IMR-90 (cell line): Measurements from ENCODE around the gene TMUB1. TPM values are rescaled to one million over a fixed set of nuclear protein-coding genes. Genes with fewer than 3 reads are reported as not detected.
A peak's percentile ranks its signal among the peaks of the same experiment; 100 is the strongest.

Experiments used
- ATAC-seq: fragments of 200-7000 bp; cut with Tn5 transposase; 2 replicates; pipeline ENCODE4 v1.9.1; 2020; ENCODE audit warnings: low read depth, mild to moderate bottlenecking, moderate library complexity
- BruUV-seq: library from RNA; stranded (reverse); fragments of 400-500 nt; replicated peaks from 2 replicates; lab custom pipeline; 2021; lab: Mats Ljungman, UMichigan
- CTCF ChIA-PET: fragments of 300-600 bp; formaldehyde crosslinking; extraction: SDS; loops from one replicate; lab custom pipeline; 2021; ENCODE audit warnings: antibody characterized with exemption; lab: Yijun Ruan, JAX
- POLR2A ChIA-PET: fragments of 300-600 bp; sonication (Branson Sonifier 250); formaldehyde crosslinking; loops from one replicate; lab custom pipeline; 2022; ENCODE audit warnings: antibody characterized with exemption; ENCODE audit not compliant: unreplicated experiment; lab: Charles Lee
- DNase-seq: peaks from one replicate; pipeline ENCODE4 v3.0.0; 2013
- H2AFZ ChIP-seq: replicated peaks from 2 replicates; pipeline ENCODE3; 2013; ENCODE audit warnings: low read length, mild to moderate bottlenecking; ENCODE audit not compliant: poor library complexity
- H2AK5ac ChIP-seq: 2 replicates; pipeline ENCODE4 v1.6.1; 2013; ENCODE audit warnings: low read depth, low read length, inconsistent platforms
- H2AK9ac ChIP-seq: replicated peaks from 2 replicates; pipeline ENCODE3; 2013; ENCODE audit warnings: mild to moderate bottlenecking, low read depth, low read length, moderate library complexity; ENCODE audit not compliant: poor library complexity
- H2BK120ac ChIP-seq: 2 replicates; pipeline ENCODE4 v1.6.1; 2013; ENCODE audit warnings: low read depth, low read length, inconsistent platforms
- H2BK15ac ChIP-seq: 3 replicates; pipeline ENCODE4 v1.6.1; 2013; ENCODE audit warnings: low read depth, low read length, inconsistent platforms
- H2BK20ac ChIP-seq: 2 replicates; pipeline ENCODE4 v1.6.1; 2013; ENCODE audit warnings: low read depth, mild to moderate bottlenecking, inconsistent platforms, low read length, moderate library complexity
- H2BK5ac ChIP-seq: 2 replicates; pipeline ENCODE4 v1.6.1; 2013; ENCODE audit warnings: mild to moderate bottlenecking, low read depth, low read length, inconsistent platforms; ENCODE audit not compliant: poor library complexity, severe bottlenecking
- H3K14ac ChIP-seq: replicated peaks from 2 replicates; pipeline ENCODE4 v1.6.1; 2013; ENCODE audit warnings: low read depth, low read length, inconsistent platforms
- H3K18ac ChIP-seq: 2 replicates; pipeline ENCODE4 v1.6.1; 2013; ENCODE audit warnings: low read depth, low read length, control low read depth
- H3K23ac ChIP-seq: 2 replicates; pipeline ENCODE4 v1.6.1; 2013; ENCODE audit warnings: low read depth, low read length, inconsistent platforms
- H3K27ac ChIP-seq: 2 replicates; pipeline ENCODE4 v1.5.1; 2013; ENCODE audit warnings: mild to moderate bottlenecking, control low read depth, low read length; ENCODE audit not compliant: insufficient read depth
- H3K27me3 ChIP-seq: 2 replicates; pipeline ENCODE4 v1.6.1; 2013; ENCODE audit warnings: low read length; ENCODE audit not compliant: control insufficient read depth, insufficient read depth
- H3K36me3 ChIP-seq: 2 replicates; pipeline ENCODE4 v1.6.1; 2013; ENCODE audit warnings: low read length, mixed read lengths; ENCODE audit not compliant: control insufficient read depth, insufficient read depth
- H3K4ac ChIP-seq: 2 replicates; pipeline ENCODE4 v1.6.1; 2013; ENCODE audit warnings: low read depth, low read length, inconsistent platforms
- H3K4me1 ChIP-seq: 2 replicates; pipeline ENCODE4 v1.6.1; 2013; ENCODE audit warnings: low read length, mixed read lengths; ENCODE audit not compliant: control insufficient read depth, insufficient read depth
- H3K4me2 ChIP-seq: 2 replicates; pipeline ENCODE4 v1.6.1; 2013; ENCODE audit warnings: low read depth, mild to moderate bottlenecking, control low read depth, low read length, moderate library complexity
- H3K4me3 ChIP-seq: 2 replicates; pipeline ENCODE4 v1.5.1; 2013; ENCODE audit warnings: low read depth, mild to moderate bottlenecking, control low read depth, low read length, moderate library complexity; ENCODE audit not compliant: insufficient read depth
- H3K56ac ChIP-seq: 2 replicates; pipeline ENCODE4 v1.6.1; 2013; ENCODE audit warnings: low read length, inconsistent platforms; ENCODE audit not compliant: insufficient read depth; ENCODE audit errors: extremely low read depth
- H3K79me1 ChIP-seq, 2 experiments: 2 replicates each; pipeline ENCODE4 v1.6.1; 2013; ENCODE audit warnings: low read length in 2 of 2, inconsistent platforms in 1 of 2, low read depth in 1 of 2
- H3K9ac ChIP-seq: 2 replicates; pipeline ENCODE4 v1.6.1; 2013; ENCODE audit warnings: low read depth, low read length, control low read depth
- H3K9me1 ChIP-seq: 2 replicates; pipeline ENCODE4 v1.6.1; 2013; ENCODE audit warnings: low read length, inconsistent platforms; ENCODE audit not compliant: insufficient read depth
- H3K9me3 ChIP-seq: 2 replicates; pipeline ENCODE4 v1.6.1; 2013; ENCODE audit warnings: low read length; ENCODE audit not compliant: control insufficient read depth, insufficient read depth
- H4K20me1 ChIP-seq: 2 replicates; pipeline ENCODE4 v1.6.1; 2013; ENCODE audit warnings: low read length, inconsistent platforms; ENCODE audit not compliant: insufficient read depth
- H4K5ac ChIP-seq: 2 replicates; pipeline ENCODE4 v1.6.1; 2013; ENCODE audit warnings: mild to moderate bottlenecking, low read depth, low read length, control low read depth
- H4K8ac ChIP-seq, 2 experiments: 2 replicates each; pipeline ENCODE4 v1.6.1; 2013; ENCODE audit warnings: low read depth in 2 of 2, low read length in 2 of 2, control low read depth in 1 of 2, inconsistent platforms in 1 of 2
- H4K91ac ChIP-seq: 2 replicates; pipeline ENCODE4 v1.6.1; 2013; ENCODE audit warnings: low read depth, low read length, inconsistent platforms; ENCODE audit not compliant: insufficient read depth
- BHLHE40 ChIP-seq: fragments of 150-350 bp; IDR thresholded peaks from 2 replicates; pipeline ENCODE4 v1.6.1; 2016; ENCODE audit warnings: mild to moderate bottlenecking, low read depth, low read length
- CEBPB ChIP-seq: IDR thresholded peaks from 2 replicates; pipeline ENCODE4 v1.6.1; 2012; ENCODE audit warnings: low read depth, low read length, improper control_type of control experiment
- CHD1 ChIP-seq: IDR thresholded peaks from 2 replicates; pipeline ENCODE4 v1.6.1; 2012; ENCODE audit warnings: low read depth, low read length, improper control_type of control experiment
- CTCF ChIP-seq: conservative IDR thresholded peaks from 2 replicates; pipeline ENCODE4 v1.5.1; 2012; ENCODE audit warnings: mild to moderate bottlenecking, low read depth, low read length, improper control_type of control experiment
- FOS ChIP-seq: fragments of 150-350 bp; IDR thresholded peaks from 2 replicates; pipeline ENCODE4 v1.6.1; 2016; ENCODE audit warnings: low read depth, low read length
- MAFK ChIP-seq: IDR thresholded peaks from 2 replicates; pipeline ENCODE4 v1.6.1; 2012; ENCODE audit warnings: low read depth, low read length, improper control_type of control experiment
- MAZ ChIP-seq: IDR thresholded peaks from 2 replicates; pipeline ENCODE4 v1.6.1; 2012; ENCODE audit warnings: low read depth, mild to moderate bottlenecking, low read length, improper control_type of control experiment, moderate library complexity, borderline replicate concordance
- MXI1 ChIP-seq: IDR thresholded peaks from 2 replicates; pipeline ENCODE4 v1.6.1; 2012; ENCODE audit warnings: low read depth, mild to moderate bottlenecking, low read length, moderate library complexity, borderline replicate concordance
- NFE2L2 ChIP-seq: fragments of 150-350 bp; IDR thresholded peaks from 2 replicates; pipeline ENCODE4 v1.6.1; 2016; ENCODE audit warnings: low read depth, mild to moderate bottlenecking, low read length
- POLR2A ChIP-seq: IDR thresholded peaks from 2 replicates; pipeline ENCODE4 v1.6.1; 2012; ENCODE audit warnings: mild to moderate bottlenecking, low read depth, low read length
- RCOR1 ChIP-seq: IDR thresholded peaks from 2 replicates; pipeline ENCODE4 v1.6.1; 2012; ENCODE audit warnings: mild to moderate bottlenecking, low read length, improper control_type of control experiment; ENCODE audit not compliant: insufficient replicate concordance
- WGBS, 2 experiments: methylation state at CpG; one replicate each; pipeline versions ENCODE4 v1.1.5 to v1.1.7; 2013; ENCODE audit warnings: missing lambda C conversion rate in 2 of 2; ENCODE audit not compliant: insufficient read length in 1 of 2; ENCODE audit errors: extremely low coverage in 2 of 2; 5-methylcytosine and 5-hydroxymethylcytosine counted together
- dilution Hi-C: fragments of 300-500 bp; cut with HindIII; formaldehyde crosslinking; loops from one replicate; pipeline ENCODE4 v1.14.3; 2018; ENCODE audit warnings: low sequenced_read_pairs; ENCODE audit not compliant: unreplicated experiment
- in situ Hi-C: fragments of 300-500 bp; cut with MboI; formaldehyde crosslinking; loops from 3 replicates; pipeline ENCODE4 v1.14.3; 2019; ENCODE audit warnings: low sequenced_read_pairs, inconsistent platforms, mixed read lengths
- intact Hi-C: fragments of 100-400 bp; cut with micrococcal nuclease; formaldehyde crosslinking; loops from 2 replicates; pipeline ENCODE4 v1.10.0; 2022
- polyA plus RNA-seq, 3 experiments: library from polyadenylated mRNA; depleted of rRNA; stranded (reverse); fragments of >200 nt; gene quantifications; 2 replicates each; pipeline ENCODE4 v1.2.3, GENCODE V29; 2012; ENCODE audit warnings: low replicate concordance in 1 of 3
- total RNA-seq: library from RNA; depleted of rRNA; stranded (reverse); fragments of >200 nt; gene quantifications from 2 replicates; pipeline ENCODE4 v1.2.3, GENCODE V29; 2012

The TMUB1 gene
- total and polyA plus RNA-seq, 2 of the 4 experiments (the other 2 are of a cell fraction), result 6.8 to 29.8 TPM

GRCh38 chr7:151091988-151092387, 8.7 kb upstream of the TMUB1 start:
- dilution Hi-C loops, result no loop called here
- 89% methylated on average over 11 of the region's 14 CpGs; no CpG with 5 or more reads in 1 of the 2 experiments for WGBS, 2 experiments
- H3K9ac ChIP-seq, result no peak overlapping the region
- no peak overlapping the region for H3K4ac ChIP-seq
- H2AFZ ChIP-seq, result no peak overlapping the region
- in situ Hi-C loops, result no loop called here
- H4K20me1 ChIP-seq, result peaks cover 92% of the 10 kb centered on the region
- no peak overlapping the region for H2BK120ac ChIP-seq
- no peaks in the 10 kb centered on the region for H3K27me3 ChIP-seq
- H4K8ac ChIP-seq, result no peak overlapping the region
- H3K27ac ChIP-seq, result no peak overlapping the region
- intact Hi-C loops, result no loop called here
- no peak overlapping the region for H4K5ac ChIP-seq
- H2BK20ac ChIP-seq, result no peak overlapping the region
- H3K18ac ChIP-seq, result no peak overlapping the region
- no peak overlapping the region for H3K4me2 ChIP-seq
- peaks cover 15% of the 10 kb centered on the region for H3K9me1 ChIP-seq
- no peak overlapping the region for H2AK5ac ChIP-seq
- TF ChIP-seq CHD1, result no peak
- no peak for TF ChIP-seq CEBPB
- no peak for TF ChIP-seq MAFK
- no peak for TF ChIP-seq POLR2A
- TF ChIP-seq NFE2L2, result no peak
- no peak for TF ChIP-seq MXI1
- TF ChIP-seq CTCF, result no peak
- no peak for TF ChIP-seq RCOR1
- TF ChIP-seq FOS, result no peak
- TF ChIP-seq BHLHE40, result no peak
- no peak for TF ChIP-seq MAZ
- peaks cover 4 to 83% of the 10 kb centered on the region in 2 experiments; a peak in 2 of 4 replicates for H3K79me1 ChIP-seq
- no peak overlapping the region for H2BK5ac ChIP-seq
- no TSS peak for BruUV-seq
- no peak overlapping the region for H2BK15ac ChIP-seq
- H3K4me1 ChIP-seq, result peaks cover 24% of the 10 kb centered on the region
- no peak overlapping the region for H3K14ac ChIP-seq
- no peak overlapping the region for H3K56ac ChIP-seq
- ATAC-seq (no peak), DNase-seq (no peak)
- no peak overlapping the region for H3K23ac ChIP-seq
- H3K4me3 ChIP-seq, result no peak overlapping the region
- H3K9me3 ChIP-seq, result no peaks in the 10 kb centered on the region
- H4K91ac ChIP-seq, result no peak overlapping the region
- peak overlapping the region; percentile 31 for H2AK9ac ChIP-seq
- ChIA-PET CTCF (interaction anchor here (1.9 kb wide), 1 partner anchor 16 kb away, joined by 5 read pairs; no protein-coding TSS in a partner anchor), POLR2A (no interaction called here)
- peaks cover 11% of the 10 kb centered on the region; the same call in 1 of the 2 replicates for H3K36me3 ChIP-seq
